Subcutaneous adipose tissue (tissue), 4 donors: Measurements from ENCODE around the gene POLG2. TPM values are rescaled to one million over a fixed set of nuclear protein-coding genes. Genes with fewer than 3 reads are reported as not detected.

Experiments
- CTCF ChIP-seq: fragments of 450-650 bp; IDR thresholded peaks from one replicate; pipeline ENCODE4 v1.5.1; 2016; ENCODE audit warnings: low read depth, mild to moderate bottlenecking, control low read depth, antibody characterized with exemption, moderate library complexity
- total RNA-seq, 4 donors: library from RNA; depleted of rRNA; stranded (reverse); fragments of >200 nt; gene quantifications; one replicate each; pipeline ENCODE4 v1.1.0, GENCODE V29; 2016

Gene POLG2
- total RNA-seq, 4 donors from 2014 or later = 6.4 to 8.8 (median 7.5) TPM

DNA sequence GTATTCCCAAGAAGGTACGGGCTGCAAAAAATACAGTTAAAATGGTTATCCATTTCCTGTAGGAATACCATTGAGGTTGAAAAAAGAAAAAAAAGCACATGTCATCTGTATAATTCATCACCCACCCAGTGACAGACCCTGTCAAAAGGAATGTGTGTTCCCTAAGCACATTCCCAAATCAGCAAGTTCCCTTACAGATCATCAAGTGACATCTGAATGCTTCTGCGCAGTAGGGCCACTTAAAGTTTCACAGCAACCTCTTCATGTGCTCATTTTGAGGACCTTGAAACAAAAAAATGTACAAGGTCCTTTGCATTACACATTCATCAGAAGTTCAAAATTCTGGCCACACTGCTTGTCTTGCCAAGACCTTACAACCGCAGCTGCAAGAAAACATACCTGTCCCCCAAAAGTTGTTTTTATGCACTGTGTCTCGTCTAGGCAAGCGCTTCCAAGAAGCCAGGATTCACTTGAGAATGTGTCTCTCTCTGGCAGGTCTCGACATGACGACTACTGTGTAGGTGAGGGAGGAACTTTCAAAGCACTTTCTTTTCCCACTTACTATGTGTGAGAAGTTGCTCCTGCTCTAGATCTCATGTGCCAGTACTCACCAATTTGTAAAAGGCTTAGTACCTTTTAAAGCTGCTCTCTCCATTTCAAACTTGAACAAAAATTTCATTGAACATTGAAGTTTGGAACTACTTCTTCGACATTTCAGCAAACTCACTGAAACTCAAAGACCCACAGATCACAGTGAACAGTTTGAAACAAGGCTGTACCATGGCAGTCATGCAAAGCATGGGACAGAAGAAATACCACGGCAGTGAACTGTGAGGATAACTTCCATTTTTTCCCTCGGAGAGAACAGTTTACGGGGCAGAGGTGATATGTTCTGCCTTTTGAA, 4.3 kb upstream of the POLG2 start:
- no peak for TF ChIP-seq CTCF

DNA sequence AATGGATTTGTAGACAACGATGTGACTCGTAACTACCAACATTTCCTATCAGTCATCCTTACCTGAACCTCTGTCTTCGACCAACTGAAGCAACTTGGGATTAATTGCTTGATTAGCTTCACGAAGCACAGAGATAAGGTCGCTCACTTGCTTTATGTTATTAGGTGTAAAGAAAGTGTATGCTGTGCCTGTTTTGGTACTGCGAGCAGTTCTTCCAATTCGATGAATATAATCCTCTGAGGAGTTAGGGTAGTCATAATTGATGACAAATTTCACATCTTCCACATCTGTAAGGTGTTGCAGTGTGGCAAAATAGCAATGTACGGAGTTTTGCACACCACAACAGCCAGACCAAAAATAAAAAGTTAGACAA, 3.6 kb upstream of the POLG2 start:
- no peak for TF ChIP-seq CTCF

DNA sequence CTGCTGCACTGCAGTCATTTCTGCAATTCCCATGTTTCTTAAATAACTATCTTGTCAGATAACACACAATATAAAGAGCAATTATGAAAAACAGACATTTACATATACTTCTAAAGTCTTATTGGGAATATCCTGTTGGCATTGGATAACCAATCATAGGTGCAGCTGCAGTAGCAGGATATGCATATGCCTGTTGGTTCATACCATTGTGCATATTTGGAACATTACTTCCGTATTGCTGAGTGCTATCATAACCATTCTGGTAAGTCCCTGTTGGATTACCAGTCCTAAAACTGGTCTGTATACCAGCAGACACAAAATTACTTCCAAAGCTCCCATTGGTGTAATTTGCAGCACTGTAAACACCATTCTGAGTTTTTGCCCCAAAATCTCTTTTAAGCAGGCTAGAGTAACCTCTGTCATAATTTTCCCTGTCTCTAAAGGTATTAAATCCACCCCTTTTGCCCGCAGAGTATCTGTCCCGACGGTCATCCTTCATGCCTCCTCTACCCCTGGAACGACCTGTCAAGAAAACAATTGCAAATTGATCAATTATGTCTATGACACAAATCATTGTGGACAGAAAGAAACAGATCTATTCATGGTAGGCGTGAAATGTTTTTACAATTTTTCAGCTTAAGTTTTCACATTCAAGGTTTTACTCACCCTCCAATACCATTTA, 3.1 kb upstream of the POLG2 start:
- no peak for TF ChIP-seq CTCF

DNA sequence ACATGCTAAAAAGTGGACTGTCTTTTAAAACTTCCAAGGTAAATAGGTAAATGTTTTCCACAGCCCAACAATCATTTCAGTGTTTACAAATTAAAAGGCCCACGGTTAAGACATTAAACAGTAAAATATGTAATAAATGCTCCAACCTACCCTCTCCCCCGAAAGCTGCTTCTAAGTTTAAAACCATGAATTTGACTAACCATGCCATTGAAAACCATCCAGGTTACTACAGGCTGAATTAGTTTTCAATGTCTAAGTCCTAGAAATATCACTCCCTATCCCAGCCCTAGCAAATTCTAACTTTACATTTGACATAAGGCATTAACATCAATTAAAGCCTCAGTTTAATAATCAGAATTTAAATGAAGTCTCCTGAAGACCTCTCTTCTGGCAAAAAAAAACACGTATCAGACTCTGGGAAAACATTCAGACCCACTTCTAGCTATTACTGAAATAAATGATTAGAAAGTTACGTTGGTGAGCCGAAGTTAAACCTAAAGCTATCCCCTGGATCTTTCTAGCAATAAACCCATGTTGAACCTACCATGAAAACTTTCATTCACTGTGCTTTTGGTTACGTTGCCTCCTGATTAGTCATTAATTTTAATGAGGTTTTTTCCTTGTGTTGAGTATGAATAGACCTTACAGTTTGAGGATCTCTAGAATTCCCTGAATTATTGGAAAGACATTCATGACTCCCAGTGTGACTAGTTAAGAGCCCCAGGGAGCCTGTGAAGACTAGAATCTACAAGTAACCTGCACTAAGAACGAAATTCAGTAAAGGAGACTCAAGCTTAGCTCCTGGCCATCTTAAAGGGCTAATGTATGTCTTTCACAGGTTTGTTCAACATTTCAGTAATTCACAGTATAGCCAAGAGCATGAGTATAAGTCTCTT, 1.7 kb upstream of the POLG2 start:
- no peak for TF ChIP-seq CTCF

DNA sequence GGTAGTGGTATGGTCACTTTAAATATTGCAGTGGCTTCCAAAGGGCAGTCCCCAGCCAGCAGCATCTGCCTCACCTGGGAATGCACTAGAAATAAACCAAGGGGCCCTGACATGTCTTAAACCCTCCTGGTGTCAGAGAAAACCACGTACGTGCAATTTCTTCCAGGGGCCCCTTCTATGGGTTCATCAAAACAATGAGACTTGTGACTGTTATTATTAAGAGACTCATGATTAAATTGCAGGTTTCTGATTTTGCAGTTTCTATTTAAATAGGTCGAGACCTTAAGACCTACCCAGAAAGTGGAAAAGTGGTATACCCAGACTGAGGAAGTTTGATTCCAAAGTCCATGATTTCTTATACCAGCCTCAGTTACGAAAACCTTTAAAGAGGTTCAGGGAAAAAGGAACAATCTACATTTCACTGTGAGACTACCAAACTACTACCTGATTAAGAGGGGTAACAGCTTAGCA, 746 bp upstream of the POLG2 start:
- TF ChIP-seq CTCF = no peak

- no peak for TF ChIP-seq CTCF
These were observed 487 bp downstream of the POLG2 start for GRCh38 chr17:64496348-64496785.
